Measurements from ENCODE around the gene TMEM235. TPM values are rescaled to one million over a fixed set of nuclear protein-coding genes. Genes with fewer than 3 reads are reported as not detected.

The TMEM235 gene
- total and polyA plus RNA-seq, 9 of the 15 experiments (the other 6 are each of a cell fraction or from before 2014, with no cell fraction given) = not detected

- TF ChIP-seq ZBTB9 (CRISPR knock-in tag; IDR thresholded peaks at IDR 0.05) = no peak
- 0 out of 2 replicates have a peak, but pooled peaks have one; percentile 8 for TF ChIP-seq ELK1 (CRISPR knock-in tag; IDR thresholded peaks at IDR 0.05)
- TF ChIP-seq E2F8 (IDR thresholded peaks at IDR 0.05; ENCODE audit: low read depth, partially characterized antibody) = peak; percentile 57
- TF ChIP-seq ETV5 (CRISPR knock-in tag; IDR thresholded peaks at IDR 0.05; ENCODE audit: low read depth) = peak; percentile 63; the same call in 1 of the 2 replicates
- no peak for TF ChIP-seq PML (IDR thresholded peaks at IDR 0.05; ENCODE audit: low read length)
- no peak for TF ChIP-seq ZNF639 (CRISPR knock-in tag; conservative IDR thresholded peaks at IDR 0.05 in 1 of 2, IDR thresholded peaks at IDR 0.05 in 1 of 2)
- peak; percentile 45; the same call in 1 of the 2 replicates for TF ChIP-seq DMBX1 (CRISPR knock-in tag; IDR thresholded peaks at IDR 0.05; ENCODE audit: borderline replicate concordance)
- 0 out of 2 replicates have a peak, but pooled peaks have one; percentile 12 for TF ChIP-seq CBFA2T3 (IDR thresholded peaks at IDR 0.05)
- TF ChIP-seq ARID4B (CRISPR knock-in tag; IDR thresholded peaks at IDR 0.05) = no peak; the same call in none of the 2 replicates
- peak; percentile 75 to 84 for TF ChIP-seq MAZ (CRISPR knock-in tag; conservative IDR thresholded peaks at IDR 0.05 in 1 of 2, IDR thresholded peaks at IDR 0.05 in 1 of 2)
- TF ChIP-seq TBP (optimal IDR thresholded peaks at IDR 0.05; ENCODE audit: low read depth, low read length) = peak; percentile 41
- peak; percentile 35; the same call in 1 of the 2 replicates for TF ChIP-seq HCFC1 (IDR thresholded peaks at IDR 0.05; ENCODE audit: low read depth, low read length)
Observed at GRCh38 chr17:78250891-78251772, 19.7 kb downstream of the TMEM235 start (continued).
